ENCODE results near the gene PRC1.

The PRC1 gene

DNA sequence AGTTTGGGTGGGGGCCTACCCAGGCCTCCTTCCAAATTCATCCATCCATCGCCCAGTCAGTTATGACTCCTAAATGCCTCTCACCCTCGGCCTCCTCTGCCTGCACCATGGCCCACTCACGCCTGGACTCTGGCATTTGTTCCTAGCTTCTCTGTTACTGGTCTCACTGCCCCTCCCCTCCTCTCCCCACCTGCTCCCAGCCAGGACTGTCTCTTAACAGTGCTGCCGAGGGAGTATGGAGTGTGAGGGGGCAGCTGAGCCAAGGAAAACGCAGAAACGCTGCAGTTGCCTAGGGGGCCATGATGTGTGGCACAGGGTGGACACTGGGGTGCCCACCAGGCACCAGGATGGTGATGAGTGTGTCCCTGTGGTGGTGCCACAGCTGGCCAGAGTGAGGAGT, 36.5 kb downstream of the PRC1 start:
- TF ChIP-seq, protein P1, sequence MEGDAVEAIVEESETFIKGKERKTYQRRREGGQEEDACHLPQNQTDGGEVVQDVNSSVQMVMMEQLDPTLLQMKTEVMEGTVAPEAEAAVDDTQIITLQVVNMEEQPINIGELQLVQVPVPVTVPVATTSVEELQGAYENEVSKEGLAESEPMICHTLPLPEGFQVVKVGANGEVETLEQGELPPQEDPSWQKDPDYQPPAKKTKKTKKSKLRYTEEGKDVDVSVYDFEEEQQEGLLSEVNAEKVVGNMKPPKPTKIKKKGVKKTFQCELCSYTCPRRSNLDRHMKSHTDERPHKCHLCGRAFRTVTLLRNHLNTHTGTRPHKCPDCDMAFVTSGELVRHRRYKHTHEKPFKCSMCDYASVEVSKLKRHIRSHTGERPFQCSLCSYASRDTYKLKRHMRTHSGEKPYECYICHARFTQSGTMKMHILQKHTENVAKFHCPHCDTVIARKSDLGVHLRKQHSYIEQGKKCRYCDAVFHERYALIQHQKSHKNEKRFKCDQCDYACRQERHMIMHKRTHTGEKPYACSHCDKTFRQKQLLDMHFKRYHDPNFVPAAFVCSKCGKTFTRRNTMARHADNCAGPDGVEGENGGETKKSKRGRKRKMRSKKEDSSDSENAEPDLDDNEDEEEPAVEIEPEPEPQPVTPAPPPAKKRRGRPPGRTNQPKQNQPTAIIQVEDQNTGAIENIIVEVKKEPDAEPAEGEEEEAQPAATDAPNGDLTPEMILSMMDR (IDR thresholded peaks at IDR 0.05; ENCODE audit: borderline replicate concordance, control extremely low read depth, extremely low read depth, insufficient read depth, missing control alignments) = no peak
- DNase-seq (ENCODE audit: low spot score) = peak; percentile 20
- in situ Hi-C loops (cut with MboI; ENCODE audit: low sequenced_read_pairs, unreplicated experiment) = no loop called here

DNA sequence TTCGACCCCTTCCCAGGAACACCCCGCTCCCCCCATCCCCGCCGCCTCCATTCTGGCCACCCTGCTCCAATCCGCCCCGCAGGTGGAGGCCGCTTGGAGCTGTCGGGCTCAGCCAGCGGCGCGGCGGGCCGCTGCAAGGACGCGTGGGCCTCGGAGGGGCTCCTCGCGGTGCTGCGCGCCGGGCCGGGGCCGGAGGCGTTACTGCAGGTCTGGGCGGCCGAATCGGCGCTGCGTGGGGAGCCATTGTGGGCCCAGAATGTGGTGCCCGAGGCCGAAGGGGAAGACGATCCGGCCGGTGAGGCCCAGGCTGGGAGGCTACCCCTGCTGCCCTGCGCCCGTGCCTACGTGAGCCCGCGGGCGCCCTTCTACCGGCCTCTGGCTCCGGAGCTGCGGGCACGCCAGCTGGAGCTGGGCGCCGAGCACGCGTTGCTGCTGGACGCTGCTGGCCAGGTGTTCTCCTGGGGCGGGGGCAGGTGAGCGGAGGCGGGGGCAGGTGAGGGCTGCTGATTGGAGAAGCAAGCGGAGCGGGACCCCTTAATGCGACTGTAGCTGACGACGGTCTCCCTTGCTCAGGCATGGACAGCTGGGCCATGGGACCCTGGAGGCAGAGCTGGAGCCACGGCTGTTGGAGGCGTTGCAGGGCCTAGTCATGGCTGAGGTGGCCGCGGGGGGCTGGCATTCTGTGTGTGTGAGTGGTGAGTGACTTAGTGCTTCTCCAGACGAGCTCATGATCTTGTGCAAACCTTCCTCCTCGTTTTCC, 37.1 kb downstream of the PRC1 start:
- TF ChIP-seq, protein P1 (IDR thresholded peaks at IDR 0.05; ENCODE audit: borderline replicate concordance, control extremely low read depth, extremely low read depth, insufficient read depth, missing control alignments) = no peak
- DNase-seq (ENCODE audit: low spot score) = peak; percentile 16
- in situ Hi-C loops (cut with MboI; ENCODE audit: low sequenced_read_pairs, unreplicated experiment) = no loop called here

DNA sequence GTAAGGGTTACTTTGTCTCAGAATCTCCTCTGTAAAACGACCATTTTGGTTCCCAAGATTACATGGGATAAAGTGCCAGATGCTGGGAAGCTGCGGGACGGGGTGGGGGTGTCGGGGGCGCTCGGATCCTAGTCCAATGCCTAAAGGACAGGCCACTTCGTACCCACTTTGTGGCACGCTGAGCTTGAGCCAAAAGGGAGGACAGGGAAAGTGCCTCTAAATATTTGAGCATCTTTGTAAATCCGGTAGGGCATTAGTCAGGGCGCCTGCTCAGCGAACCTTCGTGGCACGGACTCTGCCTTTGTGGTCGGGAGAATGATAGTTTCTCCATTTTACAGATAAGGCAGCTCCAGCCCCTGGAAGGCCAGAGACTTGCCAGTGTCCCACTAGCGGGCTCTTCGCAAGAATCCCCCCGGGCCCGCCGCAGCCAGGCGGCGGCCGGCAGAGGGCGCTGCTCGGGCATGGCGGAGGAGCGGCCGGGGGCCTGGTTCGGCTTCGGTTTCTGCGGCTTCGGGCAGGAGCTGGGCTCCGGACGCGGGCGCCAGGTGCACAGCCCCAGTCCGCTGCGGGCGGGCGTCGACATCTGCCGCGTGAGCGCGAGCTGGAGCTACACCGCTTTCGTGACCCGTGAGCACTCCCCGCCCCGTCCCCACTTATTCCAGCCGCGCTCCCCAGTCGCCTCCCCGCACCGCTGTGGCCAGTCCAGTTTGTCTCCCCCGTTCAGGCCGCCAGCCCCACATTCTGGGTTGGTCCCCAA, 37.9 kb downstream of the PRC1 start:
- TF ChIP-seq, protein P1 (IDR thresholded peaks at IDR 0.05; ENCODE audit: borderline replicate concordance, control extremely low read depth, extremely low read depth, insufficient read depth, missing control alignments) = peak; percentile 71
- in situ Hi-C loops (cut with MboI; ENCODE audit: low sequenced_read_pairs, unreplicated experiment) = no loop called here
- peak; percentile 87 for DNase-seq (ENCODE audit: low spot score)

DNA sequence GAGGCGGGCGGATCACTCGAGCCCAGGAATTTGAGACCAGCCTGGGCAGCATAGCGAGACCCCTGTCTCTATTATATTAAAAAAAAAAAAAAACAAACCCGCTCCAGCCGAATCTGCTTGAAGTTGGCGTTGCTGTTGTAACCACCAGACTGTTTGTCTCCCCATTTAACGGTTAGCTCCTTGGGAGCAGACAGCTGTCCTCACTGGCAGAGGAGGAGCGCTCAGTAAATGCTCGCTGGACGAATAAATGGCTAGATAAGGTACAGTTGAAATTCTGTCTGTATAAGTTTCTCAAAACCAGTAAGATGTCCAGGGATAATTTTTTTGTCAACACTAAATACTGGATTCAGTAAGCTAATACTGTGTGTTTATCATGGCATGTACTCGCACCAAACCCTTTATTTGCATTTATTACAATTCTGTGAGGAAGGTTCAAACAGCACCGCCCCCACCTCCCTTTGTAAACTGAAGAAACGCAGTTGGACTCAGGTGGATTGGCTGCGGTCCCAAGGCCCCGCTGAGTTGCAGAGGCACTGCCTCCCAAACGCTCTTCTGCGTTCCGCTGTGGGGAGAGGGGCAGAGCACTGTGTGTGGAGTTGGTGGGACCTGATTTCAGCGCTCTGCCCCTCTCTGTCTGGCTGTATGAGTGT, 38.6 kb downstream of the PRC1 start:
- in situ Hi-C loops (cut with MboI; ENCODE audit: low sequenced_read_pairs, unreplicated experiment) = no loop called here
- DNase-seq (ENCODE audit: low spot score) = peak; percentile 27
- TF ChIP-seq, protein P1 (IDR thresholded peaks at IDR 0.05; ENCODE audit: borderline replicate concordance, control extremely low read depth, extremely low read depth, insufficient read depth, missing control alignments) = no peak

DNA sequence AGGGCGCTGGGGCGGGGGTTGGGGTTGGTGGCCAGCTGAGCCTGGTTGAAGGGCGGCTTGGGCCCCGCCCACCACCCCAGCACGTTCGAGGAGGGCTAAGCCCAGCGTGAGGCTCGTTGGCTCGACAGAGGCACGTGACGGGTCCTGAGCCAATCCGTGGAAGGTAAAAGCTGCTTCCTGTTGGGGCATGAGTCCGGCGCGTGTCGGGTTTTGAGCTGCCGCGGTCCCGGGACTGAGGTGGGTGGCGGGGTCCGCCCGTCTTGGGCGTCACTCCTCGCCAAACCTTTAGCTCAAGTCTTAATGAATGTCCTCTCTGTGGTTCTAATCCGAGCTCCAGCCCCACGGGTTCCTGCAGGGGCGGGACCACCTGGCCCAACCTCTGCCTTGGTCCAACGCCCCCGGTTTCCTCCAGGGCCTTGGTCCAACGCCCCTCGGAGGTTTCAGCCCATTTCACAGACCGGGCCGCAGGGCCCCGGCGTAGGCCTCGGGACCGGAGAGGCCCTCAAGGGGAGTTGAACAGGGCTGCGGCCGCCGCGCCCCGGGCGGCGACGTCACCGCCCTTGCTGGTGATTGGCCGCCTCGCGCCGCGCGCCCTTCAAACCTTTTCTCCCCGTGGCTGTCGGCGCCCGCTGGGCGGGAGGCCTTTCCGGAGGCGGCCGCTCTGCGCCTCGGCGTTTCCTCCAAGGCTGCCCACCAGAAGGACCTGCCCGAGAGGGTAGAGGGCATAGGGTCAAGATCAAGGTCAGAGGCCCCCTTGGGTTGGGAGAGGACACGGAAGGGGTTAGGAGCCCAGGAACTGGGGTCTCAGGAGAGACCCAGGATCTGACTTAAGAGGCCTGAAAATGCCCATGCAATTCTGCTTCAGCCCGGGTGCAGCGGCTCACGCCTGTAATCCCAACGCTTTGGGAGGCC, 39.4 kb downstream of the PRC1 start, which contains the start of gene RCCD1:
Gene RCCD1, plus strand, starts transcription at position 173 of the 912 bp plus-strand sequence. CDS start 1,851 bp downstream, outside the sequence.
- TF ChIP-seq, protein P1 (IDR thresholded peaks at IDR 0.05; ENCODE audit: borderline replicate concordance, control extremely low read depth, extremely low read depth, insufficient read depth, missing control alignments) = no peak
- DNase-seq (ENCODE audit: low spot score) = peak; percentile 100
- in situ Hi-C loops (cut with MboI; ENCODE audit: low sequenced_read_pairs, unreplicated experiment) = no loop called here
